Testis (tissue), 3 donors: ENCODE data around the gene SLC26A6. TPM values are rescaled to one million over a fixed set of nuclear protein-coding genes. Genes with fewer than 3 reads are reported as not detected.

ENCODE experiments used
- DNase-seq: peaks from one replicate; pipeline ENCODE4 v3.0.0-alpha.2; 2019
- H3K27ac ChIP-seq, 2 donors: fragments of 200-600 bp; sonication (generic); one replicate each; pipeline ENCODE4 v1.5.1; 2019
- H3K27me3 ChIP-seq: fragments of 200-600 bp; sonication (generic); one replicate; pipeline ENCODE4 v1.5.1; 2019
- H3K36me3 ChIP-seq: fragments of 200-600 bp; sonication (generic); one replicate; pipeline ENCODE4 v1.5.1; 2017; ENCODE audit warnings: low read depth; ENCODE audit errors: missing control alignments
- H3K4me1 ChIP-seq: fragments of 200-600 bp; sonication (generic); one replicate; pipeline ENCODE4 v1.5.1; 2019
- H3K4me3 ChIP-seq, 2 donors: fragments of 200-600 bp; sonication (generic); one replicate each; pipeline ENCODE4 v1.5.1; 2017 to 2019
- H3K9me3 ChIP-seq: fragments of 200-600 bp; sonication (generic); one replicate; pipeline ENCODE4 v1.5.1; 2017
- CTCF ChIP-seq, 3 experiments: fragments of 450-650 bp in 2 of 3; fragments of 200-600 bp in 1 of 3; sonication (generic) in 1 of 3; IDR thresholded peaks; one replicate each; pipeline ENCODE4 v1.5.1; 2016 to 2019; ENCODE audit warnings: antibody characterized with exemption in 3 of 3, mild to moderate bottlenecking in 2 of 3, moderate library complexity in 1 of 3
- POLR2A ChIP-seq: fragments of 450-650 bp; IDR thresholded peaks from one replicate; pipeline ENCODE4 v1.6.1; 2017; ENCODE audit warnings: antibody characterized with exemption, mild to moderate bottlenecking, moderate library complexity
- WGBS, 2 donors: methylation state at CpG; one replicate each; pipeline ENCODE4 v1.1.5; 2018; 5-methylcytosine and 5-hydroxymethylcytosine counted together
- intact Hi-C: fragments of 100-400 bp; cut with DNase I; formaldehyde crosslinking; loops from one replicate; pipeline ENCODE4 v1.15.1; 2023; ENCODE audit warnings: low total_unique reads
- polyA plus RNA-seq: library from polyadenylated mRNA; stranded (reverse); fragments of 350-450 nt; fragmentation: Illumina TruSeq; extraction: RNeasy Lipid Tissue Mini Kit (QIAGEN cat#74804); gene quantifications from one replicate; pipeline ENCODE4 v1.2.3, GENCODE V29; 2014; ENCODE audit warnings: low read depth, low replicate concordance; ENCODE audit not compliant: insufficient read depth
- total RNA-seq, 2 donors: library from RNA; depleted of rRNA; stranded (reverse); fragments of >200 nt; gene quantifications; one replicate each; pipeline ENCODE4 v1.2.3, GENCODE V29; 2016

The SLC26A6 gene
- total and polyA plus RNA-seq, 3 donors from 2014 or later: 12.3 to 32.9 (median 24.6) TPM

GRCh38 chr3:48596157-48596556 lies 39.1 kb downstream of the SLC26A6 start:
- WGBS, 2 donors: 80 to 87% methylated on average over 5 of the region's 5 CpGs
- Histone ChIP-seq H3K36me3 (no peaks in the 10 kb centered on the region), H3K4me3 (no peak overlapping the region), H3K27ac (no peak overlapping the region), H3K27me3 (no peaks in the 10 kb centered on the region), H3K4me1 (peaks cover 33% of the 10 kb centered on the region), H3K9me3 (no peaks in the 10 kb centered on the region)
- intact Hi-C loops: no loop called here
- no peak for DNase-seq
- TF ChIP-seq CTCF (IDR thresholded peaks at IDR 0.05) (no peak), POLR2A (no peak)

GRCh38 chr3:48595526-48596121 lies 39.6 kb downstream of the SLC26A6 start:
- intact Hi-C loops: no loop called here
- Histone ChIP-seq H3K27me3 (no peaks in the 10 kb centered on the region), H3K36me3 (no peaks in the 10 kb centered on the region), H3K4me1 (peaks cover 33% of the 10 kb centered on the region), H3K4me3 (no peak overlapping the region), H3K9me3 (no peaks in the 10 kb centered on the region), H3K27ac (no peak overlapping the region)
- DNase-seq: peak; percentile 25
- no peak for TF ChIP-seq CTCF (IDR thresholded peaks at IDR 0.05)
- TF ChIP-seq POLR2A: no peak
- 47 to 60% methylated on average over 5 to 10 of the region's 10 CpGs for WGBS, 2 donors

GRCh38 chr3:48595075-48595525 lies 40.2 kb downstream of the SLC26A6 start, which contains the start of gene COL7A1:
TSS of gene COL7A1 (minus strand) at chr3:48595329. CDS start at chr3:48595159, 170 bp downstream.
- Histone ChIP-seq H3K4me1 (peaks cover 33% of the 10 kb centered on the region), H3K27ac (no peak within 1 kb of the TSS), H3K9me3 (no peaks in the 10 kb centered on the region), H3K27me3 (no peaks in the 10 kb centered on the region), H3K36me3 (no peaks in the 10 kb centered on the region), H3K4me3 (peak within 1 kb of the TSS; percentile 31 to 54)
- 10% methylated on average over 35 of the region's 35 CpGs; no CpG with 5 or more reads in 1 of the 2 donors for WGBS, 2 donors
- intact Hi-C loops: no loop called here
- DNase-seq: no peak
- TF ChIP-seq CTCF (IDR thresholded peaks at IDR 0.05) (no peak), POLR2A (no peak)

- no peak for DNase-seq
Measured at GRCh38 chr3:48594417-48595049, 40.7 kb downstream of the SLC26A6 start.

More at GRCh38 chr3:48594417-48595049, 40.7 kb downstream of the SLC26A6 start:
- 25 to 48% methylated on average over 21 to 39 of the region's 39 CpGs for whole genome bisulfite sequencing, 2 donors
- Histone ChIP-seq H3K4me3 (peak overlapping the region; percentile 31 to 54), H3K9me3 (no peaks in the 10 kb centered on the region), H3K4me1 (peaks cover 31% of the 10 kb centered on the region), H3K36me3 (no peaks in the 10 kb centered on the region), H3K27me3 (no peaks in the 10 kb centered on the region), H3K27ac (no peak overlapping the region)
- TF ChIP-seq CTCF (IDR thresholded peaks at IDR 0.05) (no peak), POLR2A (no peak)
- intact Hi-C loops: no loop called here
